Stimulated activated CD4-positive, alpha-beta T cell treated with anti-CD3 and anti-CD28 coated beads, Interleukin-4, amount 100 ng/mL, for 4 hours (primary cell): ENCODE measurements around the gene SFT2D1.
A peak's percentile ranks its signal among the peaks of the same experiment; 100 is the strongest.
"Not testable (repeated sequence)": the region's sequence is repeated elsewhere in the genome, so short reads cannot be mapped to it uniquely, and the experiment has no call there.

ENCODE experiments used
- DNase-seq, 2 experiments: peaks; one replicate each; pipeline ENCODE4 v3.0.0-alpha.2; 2020

SFT2D1 gene

GRCh38 chr6:166362427-166362826 lies 20.1 kb upstream of the SFT2D1 start:
- not testable (repeated sequence) for DNase-seq

- no peak for DNase-seq
Measured at GRCh38 chr6:166361077-166361429, 18.7 kb upstream of the SFT2D1 start.

GRCh38 chr6:166360243-166361076 lies 18.1 kb upstream of the SFT2D1 start:
- no peak for DNase-seq

GRCh38 chr6:166355552-166355951 lies 13.2 kb upstream of the SFT2D1 start:
- DNase-seq, result no peak

GRCh38 chr6:166354965-166355364 lies 12.6 kb upstream of the SFT2D1 start:
- no peak for DNase-seq

GRCh38 chr6:166354143-166354542 lies 11.8 kb upstream of the SFT2D1 start:
- no peak for DNase-seq

GRCh38 chr6:166353507-166353906 lies 11.2 kb upstream of the SFT2D1 start:
- no peak for DNase-seq

- DNase-seq, result no peak
Measured at GRCh38 chr6:166352923-166353322, 10.6 kb upstream of the SFT2D1 start.

- no peak for DNase-seq
Measured at GRCh38 chr6:166351715-166352285, 9.5 kb upstream of the SFT2D1 start.

GRCh38 chr6:166348305-166348949 lies 6.1 kb upstream of the SFT2D1 start:
- no peak for DNase-seq

GRCh38 chr6:166346965-166347364 lies 4.6 kb upstream of the SFT2D1 start:
- no peak for DNase-seq

GRCh38 chr6:166346449-166346848 lies 4.1 kb upstream of the SFT2D1 start:
- DNase-seq, result no peak

GRCh38 chr6:166345672-166346071 lies 3.3 kb upstream of the SFT2D1 start:
- not testable (repeated sequence) for DNase-seq

- DNase-seq, result not testable (repeated sequence)
Measured at GRCh38 chr6:166344921-166345320, 2.6 kb upstream of the SFT2D1 start.

GRCh38 chr6:166344240-166344639 lies 1.9 kb upstream of the SFT2D1 start:
- DNase-seq, result no peak

GRCh38 chr6:166343150-166343487 lies 774 bp upstream of the SFT2D1 start:
- no peak for DNase-seq

- DNase-seq, result peak in 1 of 2 experiments; percentile 10
Measured at GRCh38 chr6:166341977-166342348, 382 bp downstream of the SFT2D1 start.

- DNase-seq, result no peak
Measured at GRCh38 chr6:166341464-166341863, 881 bp downstream of the SFT2D1 start.

GRCh38 chr6:166338854-166339253 lies 3.5 kb downstream of the SFT2D1 start:
- no peak for DNase-seq

GRCh38 chr6:166336847-166337246 lies 5.5 kb downstream of the SFT2D1 start:
- DNase-seq, result no peak

GRCh38 chr6:166335378-166336302 lies 6.7 kb downstream of the SFT2D1 start:
- no peak for DNase-seq

- no peak for DNase-seq
Measured at GRCh38 chr6:166334878-166335277, 7.5 kb downstream of the SFT2D1 start.
